ENCODE measurements around the gene EVPLL.
"Not testable (repeated sequence)": the region's sequence is repeated elsewhere in the genome, so short reads cannot be mapped to it uniquely, and the experiment has no call there.

The EVPLL gene

DNA sequence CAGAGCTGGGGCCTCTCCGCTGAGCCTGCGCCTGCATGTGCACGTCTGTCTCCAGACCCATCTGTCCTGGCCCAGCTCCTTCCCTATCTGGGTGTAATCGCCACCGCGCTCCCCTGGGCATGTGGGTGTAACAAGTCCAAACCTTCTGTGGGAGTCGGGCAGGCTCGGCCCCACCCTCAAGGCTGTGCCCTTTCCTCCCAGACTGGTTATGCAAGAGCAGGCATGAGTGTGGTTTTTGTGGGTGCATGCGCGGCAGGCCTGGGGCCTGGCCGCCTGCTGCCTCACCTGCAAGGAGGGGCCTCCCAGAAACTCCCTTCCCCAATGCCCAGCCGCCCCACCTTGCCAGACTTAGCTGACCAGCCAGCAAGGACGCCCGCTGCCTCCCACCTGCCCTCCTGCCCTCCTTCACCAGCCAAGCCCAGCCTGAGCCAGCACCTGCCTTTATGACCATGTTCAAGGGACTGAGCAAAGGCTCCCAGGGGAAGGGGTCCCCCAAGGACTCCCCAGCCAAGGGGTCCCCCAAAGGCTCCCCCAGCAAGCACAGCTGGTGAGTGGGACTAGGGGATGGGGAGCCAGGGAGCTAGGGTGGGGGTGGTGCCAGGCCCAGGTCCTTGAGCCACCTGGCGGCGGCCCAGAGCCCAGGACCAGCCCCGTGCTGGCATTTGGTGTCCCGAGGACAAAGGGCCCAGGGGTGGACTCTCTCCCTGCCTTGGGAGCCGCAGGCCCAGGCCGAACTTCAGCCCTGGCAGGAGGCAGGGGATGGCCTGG is at the start of gene EVPLL:
Gene EVPLL, plus strand, starts transcription at position 342 of the 768 bp plus-strand sequence. CDS start 3,160 bp downstream, outside the sequence.
- Histone ChIP-seq H3K9me3 (ENCODE audit: severe bottlenecking) (no peaks in the 10 kb centered on the region), H3K4me1 (ENCODE audit: insufficient read depth, poor library complexity, severe bottlenecking) (peaks cover 7% of the 10 kb centered on the region), H3K27ac (ENCODE audit: poor library complexity, severe bottlenecking) (peak within 1 kb of the TSS; percentile 31), H3K4me3 (ENCODE audit: severe bottlenecking) (no peak within 1 kb of the TSS), H3K36me3 (ENCODE audit: low read depth) (no peaks in the 10 kb centered on the region), H3K27me3 (ENCODE audit: insufficient read depth, poor library complexity, severe bottlenecking) (no peaks in the 10 kb centered on the region)
- peak; percentile 90 for DNase-seq (ENCODE audit: low spot score)
- ATAC-seq (ENCODE audit: low read depth), result peak; percentile 87
- no peak for TF ChIP-seq CTCF (IDR thresholded peaks at IDR 0.05; ENCODE audit: poor library complexity, severe bottlenecking)

- H3K27ac ChIP-seq (ENCODE audit: poor library complexity, severe bottlenecking), result no peak overlapping the region
- DNase-seq (ENCODE audit: low spot score) (no peak), ATAC-seq (ENCODE audit: low read depth) (no peak)
- no peaks in the 10 kb centered on the region for H3K4me1 ChIP-seq (ENCODE audit: insufficient read depth, poor library complexity, severe bottlenecking)
- no peak overlapping the region for H3K4me3 ChIP-seq (ENCODE audit: severe bottlenecking)
- peaks cover 35% of the 10 kb centered on the region for H3K36me3 ChIP-seq (ENCODE audit: low read depth)
- no peaks in the 10 kb centered on the region for H3K27me3 ChIP-seq (ENCODE audit: insufficient read depth, poor library complexity, severe bottlenecking)
- TF ChIP-seq CTCF (IDR thresholded peaks at IDR 0.05; ENCODE audit: poor library complexity, severe bottlenecking), result no peak
- no peaks in the 10 kb centered on the region for H3K9me3 ChIP-seq (ENCODE audit: severe bottlenecking)
Measured at GRCh38 chr17:18328643-18329204, 48.9 kb upstream of the EVPLL start.

DNA sequence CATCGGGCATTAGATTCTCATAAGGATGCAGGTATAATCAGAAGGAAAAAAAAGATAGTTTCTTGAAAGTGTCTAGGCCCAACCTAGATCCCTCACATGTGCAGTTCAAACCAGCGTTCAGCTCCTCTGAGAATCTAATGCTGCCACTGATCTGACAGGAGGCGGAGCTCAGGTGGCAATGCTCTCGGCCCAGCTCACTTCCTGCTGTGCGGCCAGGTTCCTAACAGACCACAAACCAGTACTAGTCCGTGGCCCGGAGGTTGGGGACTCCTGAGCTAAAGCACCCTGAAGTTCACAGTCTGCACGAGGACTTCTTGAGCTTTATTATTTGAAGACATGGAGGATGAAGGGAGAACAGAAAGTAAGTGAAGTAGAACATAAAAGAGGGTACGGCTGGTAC is 45.7 kb upstream of the EVPLL start:
- H3K36me3 ChIP-seq (ENCODE audit: low read depth), result peaks cover 35% of the 10 kb centered on the region
- H3K27me3 ChIP-seq (ENCODE audit: insufficient read depth, poor library complexity, severe bottlenecking), result no peaks in the 10 kb centered on the region
- no peak for DNase-seq (ENCODE audit: low spot score)
- no peak overlapping the region for H3K27ac ChIP-seq (ENCODE audit: poor library complexity, severe bottlenecking)
- no peaks in the 10 kb centered on the region for H3K4me1 ChIP-seq (ENCODE audit: insufficient read depth, poor library complexity, severe bottlenecking)
- TF ChIP-seq CTCF (IDR thresholded peaks at IDR 0.05; ENCODE audit: poor library complexity, severe bottlenecking), result no peak
- H3K4me3 ChIP-seq (ENCODE audit: severe bottlenecking), result no peak overlapping the region
- no peak for ATAC-seq (ENCODE audit: low read depth)
- no peaks in the 10 kb centered on the region for H3K9me3 ChIP-seq (ENCODE audit: severe bottlenecking)

- no peak for DNase-seq (ENCODE audit: low spot score)
- TF ChIP-seq CTCF (IDR thresholded peaks at IDR 0.05; ENCODE audit: poor library complexity, severe bottlenecking), result no peak
- H3K27me3 ChIP-seq (ENCODE audit: insufficient read depth, poor library complexity, severe bottlenecking), result no peaks in the 10 kb centered on the region
Measured at GRCh38 chr17:18332909-18333489, 44.6 kb upstream of the EVPLL start.

DNA sequence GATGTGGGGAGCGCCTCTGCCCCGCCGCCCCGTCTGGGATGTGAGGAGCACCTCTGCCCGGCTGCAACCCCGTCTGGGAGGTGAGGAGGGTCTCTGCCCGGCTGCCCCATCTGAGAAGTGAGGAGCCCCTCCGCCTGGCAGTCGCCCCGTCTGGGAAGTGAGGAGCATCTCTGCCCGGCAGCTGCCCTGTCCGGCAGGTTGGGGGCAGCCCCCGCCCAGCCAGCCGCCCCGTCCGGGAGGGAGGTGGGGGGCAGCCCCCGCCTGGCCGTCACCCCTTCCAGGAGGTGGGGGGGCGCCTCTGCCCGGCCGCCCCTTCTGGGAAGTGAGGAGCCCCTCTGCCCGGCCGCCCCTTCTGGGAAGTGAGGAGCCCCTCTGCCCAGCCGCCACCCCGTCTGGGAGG is 39.4 kb upstream of the EVPLL start:
- H3K27me3 ChIP-seq (ENCODE audit: insufficient read depth, poor library complexity, severe bottlenecking); H3K27ac ChIP-seq (ENCODE audit: poor library complexity, severe bottlenecking); DNase-seq (ENCODE audit: low spot score); H3K4me1 ChIP-seq (ENCODE audit: insufficient read depth, poor library complexity, severe bottlenecking); H3K9me3 ChIP-seq (ENCODE audit: severe bottlenecking); ATAC-seq (ENCODE audit: low read depth); H3K4me3 ChIP-seq (ENCODE audit: severe bottlenecking): not testable (repeated sequence)
- peaks cover 52% of the 10 kb centered on the region for H3K36me3 ChIP-seq (ENCODE audit: low read depth)

More at GRCh38 chr17:18332909-18333489, 44.6 kb upstream of the EVPLL start:
- Histone ChIP-seq H3K9me3 (ENCODE audit: severe bottlenecking) (no peaks in the 10 kb centered on the region), H3K36me3 (ENCODE audit: low read depth) (peaks cover 35% of the 10 kb centered on the region), H3K4me1 (ENCODE audit: insufficient read depth, poor library complexity, severe bottlenecking) (no peaks in the 10 kb centered on the region), H3K27ac (ENCODE audit: poor library complexity, severe bottlenecking) (no peak overlapping the region), H3K4me3 (ENCODE audit: severe bottlenecking) (no peak overlapping the region)
- no peak for ATAC-seq (ENCODE audit: low read depth)

All from RWPE2 (cell line).